Measurements from ENCODE around the gene MAPRE2. TPM values are rescaled to one million over a fixed set of nuclear protein-coding genes. Genes with fewer than 3 reads are reported as not detected.
"Not testable (repeated sequence)": the region's sequence is repeated elsewhere in the genome, so short reads cannot be mapped to it uniquely, and the experiment has no call there.

The MAPRE2 gene
- total and polyA plus RNA-seq, 2 of the 13 experiments (the other 11 are each of a cell fraction or from before 2014, with no cell fraction given) = 34.5 to 67.9 TPM

GRCh38 chr18:35107216-35107615 lies 66.0 kb downstream of the MAPRE2 start (continued):
- TF ChIP-seq ZBTB49 (CRISPR knock-in tag; IDR thresholded peaks at IDR 0.05; ENCODE audit: borderline replicate concordance) (no peak), ZBTB26 (CRISPR knock-in tag; IDR thresholded peaks at IDR 0.05; ENCODE audit: borderline replicate concordance) (no peak), ZBTB39 (CRISPR knock-in tag; IDR thresholded peaks at IDR 0.05) (no peak), ZFP91 (CRISPR knock-in tag; IDR thresholded peaks at IDR 0.05; ENCODE audit: borderline replicate concordance) (no peak), PRMT3 (CRISPR knock-in tag; IDR thresholded peaks at IDR 0.05; ENCODE audit: borderline replicate concordance, low read depth) (no peak), PITX1 (CRISPR knock-in tag; IDR thresholded peaks at IDR 0.05) (no peak), EHMT2 (IDR thresholded peaks at IDR 0.05; ENCODE audit: borderline replicate concordance, low read depth, low read length) (no peak), REXO4 (CRISPR knock-in tag; IDR thresholded peaks at IDR 0.05; ENCODE audit: borderline replicate concordance) (no peak)

- H3K4me1 ChIP-seq (ENCODE audit: insufficient read depth, low read length); H3K4me2 ChIP-seq (ENCODE audit: low read depth, low read length); POLR2A ChIA-PET; in situ Hi-C loops (cut with HindIII; ENCODE audit: extremely low pct_ligation_motif_present, low pct_unique_long_range_greater_than_20kb); BruUV-seq (replicated peaks); CTCF ChIA-PET (ENCODE audit: low intra/inter-chr PET ratio, low total read pairs); DNase-seq (ENCODE audit: low spot score); intact Hi-C loops (cut with micrococcal nuclease; ENCODE audit: unreplicated experiment); H2AFZ ChIP-seq (ENCODE audit: low read length); H3K79me2 ChIP-seq (ENCODE audit: insufficient read depth, low read length); H3K9ac ChIP-seq (ENCODE audit: insufficient read depth, low read depth, low read length); H4K20me1 ChIP-seq (ENCODE audit: insufficient read depth, low read length); H3K4me3 ChIP-seq (replicated peaks in 1 of 3; ENCODE audit: insufficient read depth in 1 of 3, low read depth in 2 of 3, low read length in 3 of 3); H3K36me3 ChIP-seq (replicated peaks in 1 of 2; ENCODE audit: control insufficient read depth in 1 of 2, insufficient read depth in 2 of 2, low read length in 2 of 2); H3K27me3 ChIP-seq (ENCODE audit: control insufficient read depth in 1 of 2, insufficient read depth in 2 of 2, low read length in 2 of 2); H3K9me3 ChIP-seq (ENCODE audit: low read length); ATAC-seq; FAIRE-seq; H3K27ac ChIP-seq (ENCODE audit: extremely low read length, insufficient read depth, low read length): not testable (repeated sequence)
- 94% methylated on average over 1 of the region's 1 CpG for WGBS (ENCODE audit: low lambda C conversion rate)
These were observed 66.9 kb downstream of the MAPRE2 start for GRCh38 chr18:35108088-35108487.

All from HepG2 (cell line).